Measurements from ENCODE around the gene ESRRB.

Gene ESRRB

GRCh38 chr14:76375947-76376404 is at the start of gene ESRRB:
Gene ESRRB (plus strand): TSS chr14:76376137. CDS start chr14:76376402, 265 bp downstream.
- no peak for DNase-seq (ENCODE audit: low read depth in 1 of 2, low spot score in 1 of 2)

- DNase-seq (ENCODE audit: low read depth in 1 of 2, low spot score in 1 of 2) = no peak
Measured at GRCh38 chr14:76326918-76327689, 48.8 kb upstream of the ESRRB start.

- DNase-seq (ENCODE audit: low read depth in 1 of 2, low spot score in 1 of 2) = no peak
Measured at GRCh38 chr14:76328457-76329137, 47.3 kb upstream of the ESRRB start.

GRCh38 chr14:76329154-76329928 is 46.6 kb upstream of the ESRRB start:
- no peak for DNase-seq (ENCODE audit: low read depth in 1 of 2, low spot score in 1 of 2)

GRCh38 chr14:76329951-76330350 is 46.0 kb upstream of the ESRRB start:
- no peak for DNase-seq (ENCODE audit: low read depth in 1 of 2, low spot score in 1 of 2)

GRCh38 chr14:76330411-76331327 is 45.3 kb upstream of the ESRRB start:
- DNase-seq (ENCODE audit: low read depth in 1 of 2, low spot score in 1 of 2) = no peak

GRCh38 chr14:76331328-76332011 is 44.5 kb upstream of the ESRRB start:
- DNase-seq (ENCODE audit: low read depth in 1 of 2, low spot score in 1 of 2) = no peak

GRCh38 chr14:76333664-76334063 is 42.3 kb upstream of the ESRRB start:
- DNase-seq (ENCODE audit: low read depth in 1 of 2, low spot score in 1 of 2) = no peak

- DNase-seq (ENCODE audit: low read depth in 1 of 2, low spot score in 1 of 2) = no peak
Measured at GRCh38 chr14:76334316-76334715, 41.6 kb upstream of the ESRRB start.

GRCh38 chr14:76336876-76337275 is 39.1 kb upstream of the ESRRB start:
- DNase-seq (ENCODE audit: low read depth in 1 of 2, low spot score in 1 of 2) = no peak

- no peak for DNase-seq (ENCODE audit: low read depth in 1 of 2, low spot score in 1 of 2)
Measured at GRCh38 chr14:76337635-76338545, 38.0 kb upstream of the ESRRB start.

GRCh38 chr14:76339728-76340615 is 36.0 kb upstream of the ESRRB start:
- no peak for DNase-seq (ENCODE audit: low read depth in 1 of 2, low spot score in 1 of 2)

- no peak for DNase-seq (ENCODE audit: low read depth in 1 of 2, low spot score in 1 of 2)
Measured at GRCh38 chr14:76343386-76343785, 32.6 kb upstream of the ESRRB start.

GRCh38 chr14:76346391-76347160 is 29.4 kb upstream of the ESRRB start:
- no peak for DNase-seq (ENCODE audit: low read depth in 1 of 2, low spot score in 1 of 2)

GRCh38 chr14:76348898-76349297 is 27.0 kb upstream of the ESRRB start:
- DNase-seq (ENCODE audit: low read depth in 1 of 2, low spot score in 1 of 2) = no peak

GRCh38 chr14:76349993-76350392 is 25.9 kb upstream of the ESRRB start:
- no peak for DNase-seq (ENCODE audit: low read depth in 1 of 2, low spot score in 1 of 2)

GRCh38 chr14:76350671-76351070 is 25.3 kb upstream of the ESRRB start:
- no peak for DNase-seq (ENCODE audit: low read depth in 1 of 2, low spot score in 1 of 2)

Data from activated CD4-positive, alpha-beta T cell treated with anti-CD3 and anti-CD28 coated beads, Interleukin-2, amount 50 U/mL, for 24 hours (primary cell).